Measurements from ENCODE around the gene DNAJA1.

DNA sequence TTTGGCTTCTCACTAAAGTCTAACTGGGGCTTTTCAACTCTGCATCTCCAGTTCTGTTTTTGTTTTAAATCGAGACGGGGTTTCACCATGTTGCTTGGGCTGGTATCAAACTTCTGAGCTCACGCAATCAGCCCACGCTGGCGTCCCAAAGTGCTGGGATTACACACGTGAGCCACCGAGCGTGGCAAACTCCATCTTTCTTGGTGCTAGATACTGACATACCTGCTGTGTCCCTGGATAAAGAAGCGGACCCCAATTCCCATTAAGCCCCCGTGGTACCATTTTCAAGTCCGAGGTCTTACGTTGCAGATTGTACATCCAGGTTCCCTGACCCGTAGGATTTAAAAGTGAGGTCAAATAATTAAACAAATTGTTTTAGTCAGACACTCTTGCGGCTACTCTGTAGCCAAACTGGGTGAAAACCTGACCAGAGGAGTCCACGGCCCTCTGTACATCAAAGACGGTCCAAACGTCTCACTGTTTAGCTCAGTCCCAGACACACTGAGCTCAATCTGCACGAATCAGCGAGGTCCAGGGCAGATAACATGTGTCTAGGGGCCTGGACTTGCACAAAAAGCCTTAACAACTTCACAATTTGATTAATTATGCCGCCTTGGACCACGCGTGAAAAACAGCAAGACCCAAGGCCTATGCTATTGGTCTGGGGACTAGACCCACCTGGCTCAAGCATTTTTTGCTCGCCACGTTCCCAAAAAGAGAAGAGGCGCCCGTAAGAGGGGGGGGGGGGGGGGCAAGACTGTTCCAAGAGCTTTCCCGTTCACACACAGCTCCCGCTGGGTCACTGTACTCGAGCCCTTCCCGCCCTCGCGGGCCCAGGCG, 727 bp upstream of the DNAJA1 start:
- TF ChIP-seq, protein P1, sequence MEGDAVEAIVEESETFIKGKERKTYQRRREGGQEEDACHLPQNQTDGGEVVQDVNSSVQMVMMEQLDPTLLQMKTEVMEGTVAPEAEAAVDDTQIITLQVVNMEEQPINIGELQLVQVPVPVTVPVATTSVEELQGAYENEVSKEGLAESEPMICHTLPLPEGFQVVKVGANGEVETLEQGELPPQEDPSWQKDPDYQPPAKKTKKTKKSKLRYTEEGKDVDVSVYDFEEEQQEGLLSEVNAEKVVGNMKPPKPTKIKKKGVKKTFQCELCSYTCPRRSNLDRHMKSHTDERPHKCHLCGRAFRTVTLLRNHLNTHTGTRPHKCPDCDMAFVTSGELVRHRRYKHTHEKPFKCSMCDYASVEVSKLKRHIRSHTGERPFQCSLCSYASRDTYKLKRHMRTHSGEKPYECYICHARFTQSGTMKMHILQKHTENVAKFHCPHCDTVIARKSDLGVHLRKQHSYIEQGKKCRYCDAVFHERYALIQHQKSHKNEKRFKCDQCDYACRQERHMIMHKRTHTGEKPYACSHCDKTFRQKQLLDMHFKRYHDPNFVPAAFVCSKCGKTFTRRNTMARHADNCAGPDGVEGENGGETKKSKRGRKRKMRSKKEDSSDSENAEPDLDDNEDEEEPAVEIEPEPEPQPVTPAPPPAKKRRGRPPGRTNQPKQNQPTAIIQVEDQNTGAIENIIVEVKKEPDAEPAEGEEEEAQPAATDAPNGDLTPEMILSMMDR (IDR thresholded peaks at IDR 0.05; ENCODE audit: insufficient read depth, low read length, poor library complexity, severe bottlenecking), result no peak
- TF ChIP-seq EZH2phosphoT487 (conservative IDR thresholded peaks at IDR 0.05; ENCODE audit: low read length), result no peak

All from SU-DHL-6 (cell line).